ENCODE results near the gene WDR27.

WDR27 gene

DNA sequence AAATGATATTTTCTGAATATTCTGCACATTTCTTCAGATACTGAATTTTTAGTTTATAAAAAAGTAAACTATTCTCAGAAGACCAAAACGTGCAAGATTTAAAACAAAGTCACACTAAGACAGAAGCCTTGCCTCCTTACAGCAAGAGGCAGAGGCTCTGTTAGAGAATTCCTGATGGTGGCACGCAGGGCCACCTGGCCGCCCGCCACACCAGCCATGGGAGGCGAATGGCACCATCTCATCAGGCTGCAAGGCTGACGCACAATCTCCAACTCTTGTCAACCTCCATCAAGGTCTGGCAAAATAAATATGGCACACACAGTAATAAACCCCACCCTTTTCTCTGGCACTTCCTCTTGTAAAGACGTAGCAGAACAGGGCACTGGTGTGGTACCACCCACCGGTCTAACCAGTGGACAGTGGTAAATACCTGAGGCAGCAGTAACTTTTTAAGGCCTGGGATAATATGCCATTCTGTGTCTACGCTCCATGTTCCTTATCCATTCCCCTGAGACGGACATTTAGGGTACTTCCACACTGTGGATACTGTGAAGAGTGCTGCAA, 111.4 kb downstream of the WDR27 start:
- H3K9me3 ChIP-seq (ENCODE audit: insufficient read depth, low read length), result no peaks in the 10 kb centered on the region
- no peaks in the 10 kb centered on the region for H3K9me2 ChIP-seq (replicated peaks; ENCODE audit: insufficient read depth, low read length)
- no peak for TF ChIP-seq EZH2phosphoT487 (conservative IDR thresholded peaks at IDR 0.05; ENCODE audit: low read length)
- TF ChIP-seq, protein P1, sequence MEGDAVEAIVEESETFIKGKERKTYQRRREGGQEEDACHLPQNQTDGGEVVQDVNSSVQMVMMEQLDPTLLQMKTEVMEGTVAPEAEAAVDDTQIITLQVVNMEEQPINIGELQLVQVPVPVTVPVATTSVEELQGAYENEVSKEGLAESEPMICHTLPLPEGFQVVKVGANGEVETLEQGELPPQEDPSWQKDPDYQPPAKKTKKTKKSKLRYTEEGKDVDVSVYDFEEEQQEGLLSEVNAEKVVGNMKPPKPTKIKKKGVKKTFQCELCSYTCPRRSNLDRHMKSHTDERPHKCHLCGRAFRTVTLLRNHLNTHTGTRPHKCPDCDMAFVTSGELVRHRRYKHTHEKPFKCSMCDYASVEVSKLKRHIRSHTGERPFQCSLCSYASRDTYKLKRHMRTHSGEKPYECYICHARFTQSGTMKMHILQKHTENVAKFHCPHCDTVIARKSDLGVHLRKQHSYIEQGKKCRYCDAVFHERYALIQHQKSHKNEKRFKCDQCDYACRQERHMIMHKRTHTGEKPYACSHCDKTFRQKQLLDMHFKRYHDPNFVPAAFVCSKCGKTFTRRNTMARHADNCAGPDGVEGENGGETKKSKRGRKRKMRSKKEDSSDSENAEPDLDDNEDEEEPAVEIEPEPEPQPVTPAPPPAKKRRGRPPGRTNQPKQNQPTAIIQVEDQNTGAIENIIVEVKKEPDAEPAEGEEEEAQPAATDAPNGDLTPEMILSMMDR (IDR thresholded peaks at IDR 0.05; ENCODE audit: insufficient read depth, low read length, poor library complexity, severe bottlenecking), result no peak
- H3K4me3 ChIP-seq (ENCODE audit: insufficient read depth, low read length, poor library complexity, severe bottlenecking), result no peak overlapping the region
- no peaks in the 10 kb centered on the region for H3K79me2 ChIP-seq (ENCODE audit: insufficient read depth, low read length)
- H3K27ac ChIP-seq (ENCODE audit: low read depth, low read length), result no peak overlapping the region
- no peak overlapping the region for H3K9ac ChIP-seq (ENCODE audit: low read length)
- H3F3A ChIP-seq (ENCODE audit: insufficient read depth), result no peaks in the 10 kb centered on the region
- H3K4me2 ChIP-seq (ENCODE audit: low read depth, low read length, poor library complexity, severe bottlenecking), result no peak overlapping the region
- no peaks in the 10 kb centered on the region for H3K36me3 ChIP-seq (ENCODE audit: low read length)
- H3K27me3 ChIP-seq (ENCODE audit: low read length), result no peaks in the 10 kb centered on the region
- H4K20me1 ChIP-seq (ENCODE audit: low read depth, low read length), result no peaks in the 10 kb centered on the region
- H2AFZ ChIP-seq (ENCODE audit: low read depth, low read length, severe bottlenecking), result no peak overlapping the region

DNA sequence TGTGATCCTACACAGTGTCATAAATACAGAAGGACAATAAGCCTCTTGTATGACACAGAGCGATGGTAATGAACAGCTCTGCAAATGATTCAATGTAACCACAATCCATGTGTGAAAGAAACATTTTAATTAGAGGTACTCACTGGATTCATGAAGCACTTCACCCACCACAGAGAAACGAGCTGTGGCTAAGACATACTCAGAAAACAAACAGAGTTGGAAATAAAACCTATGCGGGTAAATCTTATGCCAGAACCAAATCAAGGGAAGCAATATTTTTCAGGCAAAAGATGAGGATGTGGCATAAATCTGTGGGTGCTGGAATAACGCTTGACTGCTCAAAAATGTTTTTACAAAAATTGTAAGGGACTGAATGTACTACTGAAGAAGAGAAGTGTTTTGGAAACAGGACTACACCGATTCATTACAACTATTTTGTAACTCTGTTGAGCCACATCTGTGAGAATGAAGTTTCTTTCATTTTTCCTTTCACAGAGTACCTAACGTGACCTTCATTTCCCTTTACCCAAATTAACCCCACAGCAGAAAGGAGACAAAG, 112.1 kb downstream of the WDR27 start:
- H3K9me3 ChIP-seq (ENCODE audit: insufficient read depth, low read length), result no peaks in the 10 kb centered on the region
- no peaks in the 10 kb centered on the region for H3K36me3 ChIP-seq (ENCODE audit: low read length)
- no peaks in the 10 kb centered on the region for H3K27me3 ChIP-seq (ENCODE audit: low read length)
- H2AFZ ChIP-seq (ENCODE audit: low read depth, low read length, severe bottlenecking), result no peak overlapping the region
- no peaks in the 10 kb centered on the region for H3K9me2 ChIP-seq (replicated peaks; ENCODE audit: insufficient read depth, low read length)
- TF ChIP-seq, protein P1 (IDR thresholded peaks at IDR 0.05; ENCODE audit: insufficient read depth, low read length, poor library complexity, severe bottlenecking), result no peak
- TF ChIP-seq EZH2phosphoT487 (conservative IDR thresholded peaks at IDR 0.05; ENCODE audit: low read length), result no peak
- H3K9ac ChIP-seq (ENCODE audit: low read length), result no peak overlapping the region
- H4K20me1 ChIP-seq (ENCODE audit: low read depth, low read length), result no peaks in the 10 kb centered on the region
- no peak overlapping the region for H3K4me3 ChIP-seq (ENCODE audit: insufficient read depth, low read length, poor library complexity, severe bottlenecking)
- no peaks in the 10 kb centered on the region for H3K79me2 ChIP-seq (ENCODE audit: insufficient read depth, low read length)
- no peaks in the 10 kb centered on the region for H3F3A ChIP-seq (ENCODE audit: insufficient read depth)
- no peak overlapping the region for H3K27ac ChIP-seq (ENCODE audit: low read depth, low read length)
- no peak overlapping the region for H3K4me2 ChIP-seq (ENCODE audit: low read depth, low read length, poor library complexity, severe bottlenecking)

GRCh38 chr6:169589293-169589692, 112.5 kb downstream of the WDR27 start:
- no peak overlapping the region for H3K4me3 ChIP-seq (ENCODE audit: insufficient read depth, low read length, poor library complexity, severe bottlenecking)
- no peaks in the 10 kb centered on the region for H3K27me3 ChIP-seq (ENCODE audit: low read length)
- no peaks in the 10 kb centered on the region for H4K20me1 ChIP-seq (ENCODE audit: low read depth, low read length)
- no peaks in the 10 kb centered on the region for H3K9me3 ChIP-seq (ENCODE audit: insufficient read depth, low read length)
- TF ChIP-seq, protein P1 (IDR thresholded peaks at IDR 0.05; ENCODE audit: insufficient read depth, low read length, poor library complexity, severe bottlenecking), result no peak
- no peak for TF ChIP-seq EZH2phosphoT487 (conservative IDR thresholded peaks at IDR 0.05; ENCODE audit: low read length)
- H3F3A ChIP-seq (ENCODE audit: insufficient read depth), result no peaks in the 10 kb centered on the region
- no peaks in the 10 kb centered on the region for H3K79me2 ChIP-seq (ENCODE audit: insufficient read depth, low read length)
- no peaks in the 10 kb centered on the region for H3K9me2 ChIP-seq (replicated peaks; ENCODE audit: insufficient read depth, low read length)
- H3K36me3 ChIP-seq (ENCODE audit: low read length), result no peaks in the 10 kb centered on the region
- no peak overlapping the region for H2AFZ ChIP-seq (ENCODE audit: low read depth, low read length, severe bottlenecking)
- no peak overlapping the region for H3K9ac ChIP-seq (ENCODE audit: low read length)
- H3K27ac ChIP-seq (ENCODE audit: low read depth, low read length), result no peak overlapping the region
- no peak overlapping the region for H3K4me2 ChIP-seq (ENCODE audit: low read depth, low read length, poor library complexity, severe bottlenecking)
